ENCODE results near the gene IQSEC2. TPM values are rescaled to one million over a fixed set of nuclear protein-coding genes. Genes with fewer than 3 reads are reported as not detected.

Gene IQSEC2
- total and polyA plus RNA-seq, 9 of the 15 experiments (the other 6 are each of a cell fraction or from before 2014, with no cell fraction given): 2.7 to 41.8 (median 20.1) TPM

- 0 out of 2 replicates have a peak, but pooled peaks have one; percentile 37 for TF ChIP-seq DEAF1 (CRISPR knock-in tag; IDR thresholded peaks at IDR 0.05)
- TF ChIP-seq RAD21 (CRISPR knock-in tag; conservative IDR thresholded peaks at IDR 0.05 in 1 of 2, IDR thresholded peaks at IDR 0.05 in 1 of 2): peak; percentile 66 to 89
- TF ChIP-seq HNRNPL (IDR thresholded peaks at IDR 0.05; ENCODE audit: low read depth, low read length): no peak
- TF ChIP-seq CTCFL (IDR thresholded peaks at IDR 0.05; ENCODE audit: borderline replicate concordance, insufficient read depth, low read depth, low read length, poor library complexity, severe bottlenecking): peak; percentile 46
- no peak for TF ChIP-seq EP300 (IDR thresholded peaks at IDR 0.05; ENCODE audit: low read length)
- TF ChIP-seq SIN3A (IDR thresholded peaks at IDR 0.05; ENCODE audit: borderline replicate concordance in 2 of 2, control insufficient read depth in 1 of 2, low read depth in 2 of 2, low read length in 2 of 2): no peak
- peak; percentile 80 for TF ChIP-seq REST (IDR thresholded peaks at IDR 0.05; ENCODE audit: borderline replicate concordance)
- no peak for TF ChIP-seq REST (CRISPR knock-in tag; IDR thresholded peaks at IDR 0.05; ENCODE audit: low read depth)
- peak; percentile 39; the same call in 1 of the 2 replicates for TF ChIP-seq ARID2 (IDR thresholded peaks at IDR 0.05)
- peak; percentile 80 to 83 (median 82) for TF ChIP-seq CTCF (IDR thresholded peaks at IDR 0.05 in 2 of 3, conservative IDR thresholded peaks at IDR 0.05 in 1 of 3; ENCODE audit: insufficient read depth in 2 of 3, low read depth in 1 of 3, low read length in 3 of 3)
- 0 out of 2 replicates have a peak, but pooled peaks have one; percentile 26 for TF ChIP-seq MYNN (IDR thresholded peaks at IDR 0.05)
- TF ChIP-seq MYNN (CRISPR knock-in tag; IDR thresholded peaks at IDR 0.05): no peak
Observed at GRCh38 chrX:53317365-53318069, 36.1 kb upstream of the IQSEC2 start (continued).

All from K562 (cell line).